HepG2 (cell line): ENCODE results near the gene ECE2. TPM values are rescaled to one million over a fixed set of nuclear protein-coding genes. Genes with fewer than 3 reads are reported as not detected.

ENCODE experiments used
- AHR ChIP-seq: IDR thresholded peaks from 2 replicates; pipeline ENCODE4 v1.6.1; 2018; ENCODE audit warnings: missing genetic modification reagents, missing compliant biosample characterization
- ATF4 ChIP-seq, 2 experiments: fragments of 450-650 bp in 1 of 2; sonication (generic) in 1 of 2; formaldehyde crosslinking; IDR thresholded peaks; 2 replicates each; pipeline versions ENCODE4 v1.5.0 to v1.8.0; 2020 to 2022; ENCODE audit warnings: mild to moderate bottlenecking in 1 of 2, missing genetic modification reagents in 1 of 2
- CREBL2 ChIP-seq: sonication (generic); formaldehyde crosslinking; IDR thresholded peaks from 2 replicates; pipeline ENCODE4 v1.8.1; 2023; ENCODE audit warnings: missing genetic modification reagents, mild to moderate bottlenecking, borderline replicate concordance
- CTCF ChIP-seq: sonication (generic); formaldehyde crosslinking; IDR thresholded peaks from 2 replicates; pipeline ENCODE4 v1.5.0; 2020; ENCODE audit warnings: mild to moderate bottlenecking, missing genetic modification reagents, moderate library complexity
- FLYWCH1 ChIP-seq: sonication (generic); formaldehyde crosslinking; IDR thresholded peaks from 2 replicates; pipeline ENCODE4 v1.8.1; 2023; ENCODE audit warnings: mild to moderate bottlenecking, missing genetic modification reagents
- NFIC ChIP-seq: IDR thresholded peaks from 2 replicates; pipeline ENCODE4 v1.6.1; 2012; ENCODE audit warnings: mild to moderate bottlenecking, low read length, inconsistent platforms
- TBX2 ChIP-seq: sonication (generic); formaldehyde crosslinking; IDR thresholded peaks from 2 replicates; pipeline ENCODE4 v1.5.0; 2020; ENCODE audit warnings: missing genetic modification reagents, mild to moderate bottlenecking, borderline replicate concordance
- YEATS4 ChIP-seq: sonication (generic); formaldehyde crosslinking; IDR thresholded peaks from 2 replicates; pipeline ENCODE4 v1.4.0; 2020; ENCODE audit warnings: missing genetic modification reagents, borderline replicate concordance
- ZHX1 ChIP-seq: sonication (generic); formaldehyde crosslinking; IDR thresholded peaks from 2 replicates; pipeline ENCODE4 v1.8.1; 2022; ENCODE audit warnings: low read depth, mild to moderate bottlenecking, missing genetic modification reagents
- ZNF12 ChIP-seq: sonication (generic); formaldehyde crosslinking; IDR thresholded peaks from 2 replicates; pipeline ENCODE4 v1.5.0; 2020; ENCODE audit warnings: missing genetic modification reagents
- ZNF224 ChIP-seq: sonication (generic); formaldehyde crosslinking; IDR thresholded peaks from 2 replicates; pipeline ENCODE4 v1.5.0; 2020; ENCODE audit warnings: mild to moderate bottlenecking, missing genetic modification reagents
- ZNF414 ChIP-seq: sonication (generic); formaldehyde crosslinking; IDR thresholded peaks from 2 replicates; pipeline ENCODE4 v1.5.0; 2020; ENCODE audit warnings: missing genetic modification reagents
- ZNF547 ChIP-seq: sonication (generic); formaldehyde crosslinking; IDR thresholded peaks from 2 replicates; pipeline ENCODE4 v1.5.1; 2020; ENCODE audit warnings: mild to moderate bottlenecking, missing genetic modification reagents
- ZNF781 ChIP-seq: sonication (generic); formaldehyde crosslinking; IDR thresholded peaks from 2 replicates; pipeline ENCODE4 v1.5.1; 2020; ENCODE audit warnings: borderline replicate concordance, mild to moderate bottlenecking, missing genetic modification reagents; ENCODE audit errors: not compliant biosample characterization
- polyA plus RNA-seq, 8 experiments: library from polyadenylated mRNA; depleted of rRNA in 3 of 8; stranded (reverse) in 7 of 8; unstranded in 1 of 8; fragments of >200 nt; fragmentation: Illumina TruSeq in 4 of 8; extraction: Trizol in 4 of 8; gene quantifications; 2 replicates each; pipeline versions ENCODE4 v1.2.1 to v1.2.3, GENCODE V29; 2011 to 2016; ENCODE audit warnings: low read depth in 4 of 8, missing spikeins in 1 of 8, mixed read lengths in 1 of 8; ENCODE audit not compliant: insufficient read depth in 1 of 8
- total RNA-seq, 5 experiments: library from RNA; depleted of rRNA; stranded (reverse); fragments of >200 nt; fragmentation: Illumina TruSeq; extraction: Trizol; gene quantifications; 2 replicates each; pipeline ENCODE4 v1.2.3, GENCODE V29; 2016; ENCODE audit warnings: low read depth in 1 of 5
- TF ChIP-seq, protein P1 (sequence below): sonication (generic); formaldehyde crosslinking; conservative IDR thresholded peaks from 2 replicates; pipeline ENCODE4 v1.4.0; 2020; ENCODE audit warnings: missing genetic modification reagents
- TF ChIP-seq, protein P2 (sequence below): sonication (generic); formaldehyde crosslinking; conservative IDR thresholded peaks from 2 replicates; pipeline ENCODE4 v1.4.0; 2020; ENCODE audit warnings: missing genetic modification reagents

The ECE2 gene
- total and polyA plus RNA-seq, 2 of the 13 experiments (the other 11 are each of a cell fraction or from before 2014, with no cell fraction given), result not detected

DNA sequence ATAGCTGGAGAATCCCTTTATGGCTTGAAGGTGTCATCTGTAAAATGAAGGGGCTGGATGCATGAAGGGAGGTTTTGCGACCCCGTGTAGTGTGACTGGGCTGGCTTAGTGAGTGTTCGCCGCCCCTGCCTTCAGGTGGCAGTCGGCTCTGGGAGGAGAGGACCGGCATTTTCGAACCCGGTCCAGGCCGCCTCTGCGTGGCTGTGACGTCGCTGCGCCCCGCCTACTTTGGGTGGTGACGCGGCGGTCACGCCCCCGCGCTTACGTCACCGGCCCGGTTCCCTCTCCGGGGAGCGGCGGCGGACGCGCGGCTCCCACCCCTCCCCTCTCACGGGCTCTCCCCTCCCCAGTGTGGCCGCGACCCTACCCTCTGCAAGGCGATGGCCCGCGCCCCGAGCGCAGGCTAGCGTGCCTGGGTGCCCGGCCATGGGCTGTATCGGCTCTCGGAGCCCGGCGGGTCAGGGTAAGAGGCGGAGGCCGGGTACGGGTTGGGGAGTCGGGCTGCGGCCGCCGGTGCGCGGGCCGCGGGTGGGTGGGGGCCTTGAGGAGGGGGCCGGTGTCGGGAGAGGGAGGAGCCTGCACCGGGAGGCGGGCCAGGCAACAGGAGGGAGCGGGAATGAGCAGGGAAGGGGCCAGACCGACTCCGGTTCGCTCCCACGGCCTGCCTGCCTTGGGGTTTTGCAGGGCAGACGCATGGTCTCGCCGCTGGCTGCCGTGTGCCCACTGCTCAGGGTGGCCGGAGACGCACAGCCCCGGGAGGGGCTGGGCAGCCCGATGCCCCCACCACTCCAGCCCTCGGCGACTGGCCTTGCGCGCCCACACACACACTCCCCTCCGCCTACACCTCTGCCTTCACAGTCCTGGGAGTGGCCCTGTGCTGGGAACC, 60.1 kb downstream of the ECE2 start (continued):
- TF ChIP-seq ZNF12 (CRISPR knock-in tag) (no peak), AHR (CRISPR knock-in tag) (no peak), ZHX1 (CRISPR knock-in tag) (peak; percentile 97), CTCF (CRISPR knock-in tag) (peak; percentile 46), ZNF781 (CRISPR knock-in tag) (no peak), FLYWCH1 (no peak), YEATS4 (CRISPR knock-in tag) (no peak), ZNF224 (no peak), NFIC (no peak), ZNF547 (CRISPR knock-in tag) (no peak), CREBL2 (CRISPR knock-in tag) (no peak), ZNF414 (CRISPR knock-in tag) (0 out of 2 replicates have a peak, but pooled peaks have one; percentile 48), ATF4 (CRISPR knock-in tag; IDR thresholded peaks at IDR 0.05) (peak in 1 of 2 experiments; percentile 48; a peak in 2 of 4 replicates), TBX2 (CRISPR knock-in tag) (peak; percentile 75)
- TF ChIP-seq, protein P1, sequence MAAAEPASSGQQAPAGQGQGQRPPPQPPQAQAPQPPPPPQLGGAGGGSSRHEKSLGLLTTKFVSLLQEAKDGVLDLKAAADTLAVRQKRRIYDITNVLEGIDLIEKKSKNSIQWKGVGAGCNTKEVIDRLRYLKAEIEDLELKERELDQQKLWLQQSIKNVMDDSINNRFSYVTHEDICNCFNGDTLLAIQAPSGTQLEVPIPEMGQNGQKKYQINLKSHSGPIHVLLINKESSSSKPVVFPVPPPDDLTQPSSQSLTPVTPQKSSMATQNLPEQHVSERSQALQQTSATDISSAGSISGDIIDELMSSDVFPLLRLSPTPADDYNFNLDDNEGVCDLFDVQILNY (CRISPR knock-in tag), result 0 out of 2 replicates have a peak, but pooled peaks have one; percentile 40
- TF ChIP-seq, protein P2, sequence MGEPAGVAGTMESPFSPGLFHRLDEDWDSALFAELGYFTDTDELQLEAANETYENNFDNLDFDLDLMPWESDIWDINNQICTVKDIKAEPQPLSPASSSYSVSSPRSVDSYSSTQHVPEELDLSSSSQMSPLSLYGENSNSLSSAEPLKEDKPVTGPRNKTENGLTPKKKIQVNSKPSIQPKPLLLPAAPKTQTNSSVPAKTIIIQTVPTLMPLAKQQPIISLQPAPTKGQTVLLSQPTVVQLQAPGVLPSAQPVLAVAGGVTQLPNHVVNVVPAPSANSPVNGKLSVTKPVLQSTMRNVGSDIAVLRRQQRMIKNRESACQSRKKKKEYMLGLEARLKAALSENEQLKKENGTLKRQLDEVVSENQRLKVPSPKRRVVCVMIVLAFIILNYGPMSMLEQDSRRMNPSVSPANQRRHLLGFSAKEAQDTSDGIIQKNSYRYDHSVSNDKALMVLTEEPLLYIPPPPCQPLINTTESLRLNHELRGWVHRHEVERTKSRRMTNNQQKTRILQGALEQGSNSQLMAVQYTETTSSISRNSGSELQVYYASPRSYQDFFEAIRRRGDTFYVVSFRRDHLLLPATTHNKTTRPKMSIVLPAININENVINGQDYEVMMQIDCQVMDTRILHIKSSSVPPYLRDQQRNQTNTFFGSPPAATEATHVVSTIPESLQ (CRISPR knock-in tag), result no peak
